Ishikawa (cell line): ENCODE data around the gene MRPL34.

ENCODE experiments used
- CEBPB ChIP-seq: IDR thresholded peaks from 2 replicates; pipeline ENCODE4 v1.6.1; 2012
- CREB1 ChIP-seq: IDR thresholded peaks from 2 replicates; pipeline ENCODE4 v1.6.1; 2012; ENCODE audit warnings: low read depth
- EGR1 ChIP-seq: IDR thresholded peaks from 2 replicates; pipeline ENCODE4 v1.6.1; 2012
- EP300 ChIP-seq: IDR thresholded peaks from 2 replicates; pipeline ENCODE4 v1.6.1; 2012; ENCODE audit warnings: borderline replicate concordance
- FOXM1 ChIP-seq: IDR thresholded peaks from 2 replicates; pipeline ENCODE4 v1.6.1; 2012; ENCODE audit warnings: low read depth, borderline replicate concordance
- RAD21 ChIP-seq: IDR thresholded peaks from 2 replicates; pipeline ENCODE4 v1.6.1; 2012; ENCODE audit warnings: low read depth
- TAF1 ChIP-seq: IDR thresholded peaks from 2 replicates; pipeline ENCODE4 v1.6.1; 2012; ENCODE audit warnings: low read depth, mild to moderate bottlenecking
- TCF12 ChIP-seq: IDR thresholded peaks from 2 replicates; pipeline ENCODE4 v1.6.1; 2012; ENCODE audit warnings: low read depth
- TEAD4 ChIP-seq: IDR thresholded peaks from 2 replicates; pipeline ENCODE4 v1.6.1; 2012
- YY1 ChIP-seq: IDR thresholded peaks from 2 replicates; pipeline ENCODE4 v1.6.1; 2012; ENCODE audit warnings: low read depth
- ZBTB7A ChIP-seq: IDR thresholded peaks from 2 replicates; pipeline ENCODE4 v1.6.1; 2012; ENCODE audit warnings: low read depth
- TF ChIP-seq, protein P1 (sequence below): IDR thresholded peaks from 2 replicates; pipeline ENCODE4 v1.6.1; 2012
- TF ChIP-seq, protein P2 (sequence below): IDR thresholded peaks from 2 replicates; pipeline ENCODE4 v1.6.1; 2012; ENCODE audit warnings: low read depth, mild to moderate bottlenecking
- TF ChIP-seq, protein P3 (sequence below): IDR thresholded peaks from 2 replicates; pipeline ENCODE4 v1.6.1; 2012

The MRPL34 gene

DNA sequence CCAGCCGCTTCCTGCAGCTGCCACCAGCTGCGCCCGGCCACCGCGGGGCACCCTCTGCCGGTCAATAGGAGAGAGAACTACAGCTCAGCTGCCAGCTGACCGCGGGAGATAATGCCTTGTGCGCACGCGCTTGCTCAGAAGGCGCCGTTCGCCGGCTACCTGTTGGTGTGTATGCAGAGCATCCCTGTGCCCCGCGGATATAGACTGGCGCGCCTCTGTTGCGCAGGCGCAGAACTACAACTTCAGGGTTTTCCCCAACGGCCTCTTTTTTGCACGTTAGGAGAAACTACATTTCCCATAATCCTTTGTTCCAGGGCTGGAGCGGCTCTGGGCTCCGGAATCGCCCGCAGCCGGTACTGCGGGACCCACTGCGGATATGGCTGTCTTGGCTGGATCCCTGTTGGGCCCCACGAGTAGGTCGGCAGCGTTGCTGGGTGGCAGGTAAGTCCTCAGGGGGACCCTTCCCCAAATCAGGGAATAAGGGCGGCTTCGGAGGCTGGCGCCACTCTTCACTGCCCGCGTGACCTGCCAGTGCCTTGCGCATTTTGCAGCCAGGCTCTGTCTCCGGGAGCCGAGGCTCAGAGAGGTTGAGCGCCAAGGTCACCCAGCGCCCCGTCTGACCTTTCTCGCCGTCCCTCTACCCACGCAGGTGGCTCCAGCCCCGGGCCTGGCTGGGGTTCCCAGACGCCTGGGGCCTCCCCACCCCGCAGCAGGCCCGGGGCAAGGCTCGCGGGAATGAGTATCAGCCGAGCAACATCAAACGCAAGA is at the start of gene MRPL34:
Gene MRPL34, plus strand, starts transcription at position 356 of the 768 bp plus-strand sequence. Its CDS starts 21 bp downstream, at position 377.
- TF ChIP-seq FOXM1 (no peak), ZBTB7A (no peak; the same call in none of the 2 replicates), TEAD4 (no peak; the same call in 1 of the 2 replicates), TAF1 (peak; percentile 65), YY1 (peak; percentile 72; the same call in 1 of the 2 replicates), RAD21 (peak; percentile 62), CREB1 (no peak), TCF12 (no peak), EGR1 (no peak), CEBPB (no peak), EP300 (peak; percentile 29; the same call in 1 of the 2 replicates)
- TF ChIP-seq, protein P1, sequence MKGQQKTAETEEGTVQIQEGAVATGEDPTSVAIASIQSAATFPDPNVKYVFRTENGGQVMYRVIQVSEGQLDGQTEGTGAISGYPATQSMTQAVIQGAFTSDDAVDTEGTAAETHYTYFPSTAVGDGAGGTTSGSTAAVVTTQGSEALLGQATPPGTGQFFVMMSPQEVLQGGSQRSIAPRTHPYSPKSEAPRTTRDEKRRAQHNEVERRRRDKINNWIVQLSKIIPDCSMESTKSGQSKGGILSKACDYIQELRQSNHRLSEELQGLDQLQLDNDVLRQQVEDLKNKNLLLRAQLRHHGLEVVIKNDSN = peak; percentile 86
- TF ChIP-seq, protein P2, sequence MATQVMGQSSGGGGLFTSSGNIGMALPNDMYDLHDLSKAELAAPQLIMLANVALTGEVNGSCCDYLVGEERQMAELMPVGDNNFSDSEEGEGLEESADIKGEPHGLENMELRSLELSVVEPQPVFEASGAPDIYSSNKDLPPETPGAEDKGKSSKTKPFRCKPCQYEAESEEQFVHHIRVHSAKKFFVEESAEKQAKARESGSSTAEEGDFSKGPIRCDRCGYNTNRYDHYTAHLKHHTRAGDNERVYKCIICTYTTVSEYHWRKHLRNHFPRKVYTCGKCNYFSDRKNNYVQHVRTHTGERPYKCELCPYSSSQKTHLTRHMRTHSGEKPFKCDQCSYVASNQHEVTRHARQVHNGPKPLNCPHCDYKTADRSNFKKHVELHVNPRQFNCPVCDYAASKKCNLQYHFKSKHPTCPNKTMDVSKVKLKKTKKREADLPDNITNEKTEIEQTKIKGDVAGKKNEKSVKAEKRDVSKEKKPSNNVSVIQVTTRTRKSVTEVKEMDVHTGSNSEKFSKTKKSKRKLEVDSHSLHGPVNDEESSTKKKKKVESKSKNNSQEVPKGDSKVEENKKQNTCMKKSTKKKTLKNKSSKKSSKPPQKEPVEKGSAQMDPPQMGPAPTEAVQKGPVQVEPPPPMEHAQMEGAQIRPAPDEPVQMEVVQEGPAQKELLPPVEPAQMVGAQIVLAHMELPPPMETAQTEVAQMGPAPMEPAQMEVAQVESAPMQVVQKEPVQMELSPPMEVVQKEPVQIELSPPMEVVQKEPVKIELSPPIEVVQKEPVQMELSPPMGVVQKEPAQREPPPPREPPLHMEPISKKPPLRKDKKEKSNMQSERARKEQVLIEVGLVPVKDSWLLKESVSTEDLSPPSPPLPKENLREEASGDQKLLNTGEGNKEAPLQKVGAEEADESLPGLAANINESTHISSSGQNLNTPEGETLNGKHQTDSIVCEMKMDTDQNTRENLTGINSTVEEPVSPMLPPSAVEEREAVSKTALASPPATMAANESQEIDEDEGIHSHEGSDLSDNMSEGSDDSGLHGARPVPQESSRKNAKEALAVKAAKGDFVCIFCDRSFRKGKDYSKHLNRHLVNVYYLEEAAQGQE = no peak
- TF ChIP-seq, protein P3, sequence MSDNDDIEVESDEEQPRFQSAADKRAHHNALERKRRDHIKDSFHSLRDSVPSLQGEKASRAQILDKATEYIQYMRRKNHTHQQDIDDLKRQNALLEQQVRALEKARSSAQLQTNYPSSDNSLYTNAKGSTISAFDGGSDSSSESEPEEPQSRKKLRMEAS = peak; percentile 63

GRCh38 chr19:17256130-17256529 is 49.5 kb upstream of the MRPL34 start:
- TF ChIP-seq TEAD4 (no peak), CEBPB (no peak), ZBTB7A (no peak)
- TF ChIP-seq, protein P3 = no peak

DNA sequence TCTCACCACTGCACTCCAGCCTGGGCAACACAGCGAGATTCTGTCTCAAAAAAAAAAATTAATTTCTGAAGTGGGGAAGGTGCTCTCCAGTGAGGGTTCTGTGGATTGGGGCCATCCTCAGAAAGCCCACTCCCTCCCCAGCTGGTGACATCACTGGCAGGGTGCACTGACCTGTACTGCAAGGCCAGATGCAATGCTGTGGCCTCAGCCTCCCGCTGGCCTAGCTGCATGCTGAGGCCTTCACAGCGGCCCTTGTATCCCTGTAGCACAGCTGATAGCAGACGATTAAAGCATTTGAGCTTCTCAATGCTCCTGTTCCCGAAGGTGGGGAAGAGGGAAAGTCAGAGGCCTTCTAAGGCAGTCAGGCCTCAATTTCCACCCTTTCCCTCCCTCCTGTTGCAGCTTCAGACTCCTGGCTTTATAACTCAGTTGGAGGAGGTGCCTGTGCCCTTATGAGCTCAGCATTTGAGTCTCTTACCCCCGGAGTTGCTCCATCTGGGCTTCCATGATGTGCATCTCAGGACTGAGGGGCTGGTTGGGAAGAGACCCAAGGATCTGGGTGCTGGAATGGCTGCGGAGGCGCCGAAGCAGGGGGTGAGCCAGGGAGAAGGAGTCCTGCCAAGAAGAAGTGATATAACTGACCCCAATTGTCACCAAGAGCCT is 46.4 kb upstream of the MRPL34 start:
- TF ChIP-seq YY1 (no peak), TEAD4 (no peak), TCF12 (no peak), CEBPB (no peak)

- TF ChIP-seq CREB1 = no peak
- TF ChIP-seq TEAD4 = no peak
- TF ChIP-seq TCF12 = no peak
- TF ChIP-seq ZBTB7A = no peak
- TF ChIP-seq YY1 = no peak
- TF ChIP-seq CEBPB = no peak
These were observed 45.7 kb upstream of the MRPL34 start for GRCh38 chr19:17259934-17260333.

DNA sequence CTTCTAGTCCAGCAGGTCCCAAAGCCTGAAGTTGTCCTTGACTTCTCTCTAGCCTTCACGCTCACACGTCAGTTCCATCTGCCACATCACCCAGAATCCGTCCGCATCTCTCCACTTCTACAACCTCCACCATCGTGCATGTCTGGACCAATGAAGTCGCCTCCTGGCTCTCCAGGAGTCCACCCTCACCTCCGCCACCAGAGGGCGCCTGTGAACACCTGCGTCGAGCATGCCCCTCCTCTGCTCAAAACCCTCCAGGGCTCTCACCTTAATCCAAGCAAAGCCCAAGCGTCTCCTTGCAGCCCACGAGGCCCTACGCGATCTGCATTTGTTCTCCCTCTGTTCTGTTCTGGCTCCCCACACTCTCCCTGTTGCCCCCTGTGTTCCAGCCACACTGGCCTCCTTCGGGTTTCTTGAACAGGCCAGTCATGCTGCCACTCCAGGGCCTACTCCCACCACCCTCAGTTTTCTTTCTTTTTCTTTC is 44.8 kb upstream of the MRPL34 start:
- TF ChIP-seq, protein P1 = no peak
- peak; percentile 72 for TF ChIP-seq RAD21
- TF ChIP-seq, protein P3 = peak; percentile 68

GRCh38 chr19:17262557-17262956 is 43.1 kb upstream of the MRPL34 start:
- no peak for TF ChIP-seq CEBPB
- no peak for TF ChIP-seq EGR1

- TF ChIP-seq FOXM1 = no peak
- no peak for TF ChIP-seq EP300
- no peak for TF ChIP-seq CEBPB
- no peak for TF ChIP-seq TCF12
These were observed 41.7 kb upstream of the MRPL34 start for GRCh38 chr19:17263712-17264640.
